GM12878 (cell line): ENCODE measurements around the gene PRMT7. TPM values are rescaled to one million over a fixed set of nuclear protein-coding genes. Genes with fewer than 3 reads are reported as not detected.

Source experiments
- ATAC-seq: fragments of 200-7000 bp; cut with Tn5 transposase; 3 replicates; pipeline ENCODE4 v1.9.1; 2020; ENCODE audit warnings: mild to moderate bottlenecking, moderate library complexity
- BruUV-seq: library from RNA; stranded (reverse); fragments of 400-500 nt; replicated peaks from 2 replicates; lab custom pipeline; 2021; lab: Mats Ljungman, UMichigan
- CTCF ChIA-PET: fragments of 300-600 bp; sonication (Branson Sonifier 250); formaldehyde crosslinking; extraction: SDS; loops from one replicate; lab custom pipeline; 2021; ENCODE audit warnings: inconsistent platforms; lab: Yijun Ruan, JAX
- POLR2A ChIA-PET: fragments of 350-600 bp; formaldehyde crosslinking; extraction: SDS; loops from one replicate; lab custom pipeline; 2021; ENCODE audit warnings: inconsistent platforms; lab: Charles Lee
- RAD21 ChIA-PET: fragments of 300-600 bp; sonication (Branson Sonifier 250); formaldehyde crosslinking; loops from one replicate; lab custom pipeline; 2023; ENCODE audit warnings: antibody characterized with exemption; ENCODE audit not compliant: unreplicated experiment; lab: Charles Lee
- SMC1A ChIA-PET: fragments of 300-600 bp; sonication (Branson Sonifier 250); formaldehyde crosslinking; loops from one replicate; lab custom pipeline; 2023; ENCODE audit not compliant: unreplicated experiment, uncharacterized antibody; lab: Charles Lee
- DNase-seq: peaks from one replicate; pipeline ENCODE4 v3.0.0-alpha.2; 2011; ENCODE audit warnings: low read depth, low spot score
- FAIRE-seq: peaks from 3 replicates; lab custom pipeline; 2011; peaks lifted over from hg19 to GRCh38; lab: Jason Lieb, UNC
- H2AFZ ChIP-seq: 2 replicates; pipeline ENCODE4 v1.6.0; 2011; ENCODE audit warnings: low read depth, low read length, control low read depth; ENCODE audit not compliant: control insufficient read depth
- H3K27ac ChIP-seq: 2 replicates; pipeline ENCODE4 v1.5.1; 2011; ENCODE audit warnings: control low read depth; ENCODE audit not compliant: control insufficient read depth, insufficient read depth
- H3K27me3 ChIP-seq, 2 experiments: replicated peaks in 1 of 2; 2 replicates each; pipeline versions ENCODE4 v1.6.0 to v1.6.1; 2011; ENCODE audit warnings: low read length in 1 of 2; ENCODE audit not compliant: control insufficient read depth in 2 of 2, insufficient read depth in 2 of 2
- H3K36me3 ChIP-seq, 2 experiments: 2 replicates each; pipeline ENCODE4 v1.5.1; 2011; ENCODE audit warnings: low read length in 1 of 2; ENCODE audit not compliant: control insufficient read depth in 2 of 2, insufficient read depth in 2 of 2
- H3K4me1 ChIP-seq: 2 replicates; pipeline ENCODE4 v1.6.1; 2011; ENCODE audit warnings: mild to moderate bottlenecking, low read length, moderate library complexity, mixed read lengths; ENCODE audit not compliant: control insufficient read depth, insufficient read depth
- H3K4me2 ChIP-seq: 2 replicates; pipeline ENCODE4 v1.6.0; 2011; ENCODE audit warnings: control low read depth; ENCODE audit not compliant: control insufficient read depth, insufficient read depth
- H3K4me3 ChIP-seq: fragments of 200-600 bp; sonication (generic); 2 replicates; pipeline ENCODE4 v1.5.1; 2016
- H3K79me2 ChIP-seq: 2 replicates; pipeline ENCODE4 v1.6.0; 2011; ENCODE audit warnings: low read length; ENCODE audit not compliant: control insufficient read depth, insufficient read depth
- H3K9ac ChIP-seq: 2 replicates; pipeline ENCODE4 v1.8.0; 2011; ENCODE audit warnings: low read length, control low read depth, mixed read lengths; ENCODE audit not compliant: control insufficient read depth, insufficient read depth
- H3K9me3 ChIP-seq: replicated peaks from 3 replicates; pipeline ENCODE4 v1.5.1; 2011; ENCODE audit warnings: mild to moderate bottlenecking, low read length; ENCODE audit not compliant: control insufficient read depth, insufficient read depth
- H4K20me1 ChIP-seq: 2 replicates; pipeline ENCODE4 v1.6.0; 2011; ENCODE audit not compliant: control insufficient read depth, insufficient read depth
- POLR2A ChIP-seq: IDR thresholded peaks from 2 replicates; pipeline ENCODE4 v1.6.1; 2011; ENCODE audit warnings: low read depth, mild to moderate bottlenecking, low read length
- USF1 ChIP-seq: IDR thresholded peaks from 2 replicates; pipeline ENCODE4 v1.6.1; 2011; ENCODE audit warnings: borderline replicate concordance, low read depth, mild to moderate bottlenecking, moderate library complexity, mixed read lengths, low read length; ENCODE audit not compliant: insufficient read depth; ENCODE audit errors: extremely low read length
- ZNF274 ChIP-seq: IDR thresholded peaks from one replicate; pipeline ENCODE4 v1.8.0; 2011; ENCODE audit not compliant: insufficient read length, insufficient read depth
- ZNF592 ChIP-seq: fragments of 450-650 bp; IDR thresholded peaks from 2 replicates; pipeline ENCODE4 v1.6.1; 2017; ENCODE audit warnings: mild to moderate bottlenecking, moderate library complexity
- WGBS: methylation state at CpG from one replicate; pipeline ENCODE4 v1.1.6; 2016; ENCODE audit warnings: low lambda C conversion rate; ENCODE audit not compliant: insufficient replicate concordance, insufficient coverage; ENCODE audit errors: missing lambda C conversion rate; 5-methylcytosine and 5-hydroxymethylcytosine counted together
- in situ Hi-C: fragments of 300-500 bp; cut with MboI; formaldehyde crosslinking; loops from 9 replicates; pipeline ENCODE4 v1.14.3; 2018; ENCODE audit warnings: mixed read lengths
- intact Hi-C: fragments of 100-400 bp; cut with micrococcal nuclease; formaldehyde crosslinking; loops from one replicate; pipeline ENCODE4 v1.14.2; 2022; ENCODE audit not compliant: unreplicated experiment
- polyA plus RNA-seq, 11 experiments: library from polyadenylated mRNA; depleted of rRNA in 4 of 11; unstranded in 6 of 11; stranded (reverse) in 5 of 11; fragments of >200 nt; fragmentation: Nextera tagmentation in 4 of 11; fragmentation: Illumina TruSeq in 1 of 11; extraction: Ambion mirVana in 4 of 11; extraction: Trizol in 1 of 11; gene quantifications; 1 replicate in 1 of 11; 2 replicates in 10 of 11; pipeline versions ENCODE4 v1.2.1 to v1.2.3, GENCODE V29; 2011 to 2016; ENCODE audit warnings: inconsistent platforms in 2 of 11, missing spikeins in 2 of 11, low read depth in 1 of 11
- total RNA-seq, 4 experiments: library from RNA; depleted of rRNA in 3 of 4; stranded (reverse); fragments of >200 nt in 3 of 4; fragmentation: Illumina TruSeq in 1 of 4; extraction: Trizol in 1 of 4; gene quantifications; 2 replicates each; pipeline versions ENCODE4 v1.2.1 to v1.2.3, GENCODE V29; 2013 to 2021

Gene PRMT7
- total and polyA plus RNA-seq, 10 of the 15 experiments (the other 5 are each of a cell fraction or from before 2014, with no cell fraction given): 5.1 to 56.1 (median 42.0) TPM

- 32% methylated on average over 8 of the region's 9 CpGs for WGBS
- H3K4me1 ChIP-seq: peaks cover 4% of the 10 kb centered on the region
- BruUV-seq: no TSS peak
- intact Hi-C loops: no loop called here
- ChIA-PET POLR2A (no interaction called here), CTCF (interaction anchor here (3.9 kb wide), 1 partner anchor 8 kb away, joined by 22 read pairs; no protein-coding TSS in a partner anchor), SMC1A (no interaction called here), RAD21 (interaction anchor here (1.0 to 1.9 kb wide), 3 partner anchors 18 to 134 kb away, joined by 3 to 4 read pairs (median 3); no protein-coding TSS in a partner anchor)
- no peak overlapping the region for H3K4me2 ChIP-seq
- in situ Hi-C loops: no loop called here
- no peak overlapping the region for H3K4me3 ChIP-seq
- no peak for ATAC-seq
- no peak overlapping the region for H2AFZ ChIP-seq
- no peaks in the 10 kb centered on the region for H4K20me1 ChIP-seq
- H3K27ac ChIP-seq: no peak overlapping the region
- no peaks in the 10 kb centered on the region for H3K27me3 ChIP-seq
- H3K79me2 ChIP-seq: no peaks in the 10 kb centered on the region
- H3K9me3 ChIP-seq: no peaks in the 10 kb centered on the region
- no peak overlapping the region for H3K9ac ChIP-seq
- no peak for FAIRE-seq
- H3K36me3 ChIP-seq: no peaks in the 10 kb centered on the region
- TF ChIP-seq ZNF274 (no peak), USF1 (no peak), ZNF592 (no peak), POLR2A (no peak)
- DNase-seq: no peak
These were observed 76.5 kb downstream of the PRMT7 start for GRCh38 chr16:68387301-68387700.
